H1 (cell line): ENCODE data around the gene NIN.

ENCODE experiments used
- CTCF ChIP-seq, 3 experiments: IDR thresholded peaks; 1 replicate in 2 of 3; 2 replicates in 1 of 3; pipeline versions ENCODE4 v1.5.1 to v1.6.1; 2011; ENCODE audit warnings: low read length in 3 of 3, mild to moderate bottlenecking in 3 of 3, inconsistent platforms in 2 of 3, low read depth in 1 of 3, moderate library complexity in 1 of 3; ENCODE audit not compliant: insufficient read depth in 1 of 3; ENCODE audit errors: control extremely low read depth in 1 of 3
- POLR2A ChIP-seq, 2 experiments: IDR thresholded peaks; 1 replicate in 1 of 2; 2 replicates in 1 of 2; pipeline ENCODE4 v1.6.1; 2011; ENCODE audit warnings: low read depth in 2 of 2, low read length in 2 of 2, mild to moderate bottlenecking in 2 of 2; ENCODE audit errors: control extremely low read depth in 1 of 2
- TAF1 ChIP-seq: IDR thresholded peaks from 2 replicates; pipeline ENCODE4 v1.6.1; 2011; ENCODE audit warnings: mild to moderate bottlenecking, low read depth, low read length

- TF ChIP-seq TAF1, result no peak
- TF ChIP-seq CTCF (IDR thresholded peaks at IDR 0.05; ENCODE audit: control extremely low read depth in 1 of 3, insufficient read depth in 1 of 3, low read depth in 1 of 3, low read length in 3 of 3), result no peak
- no peak for TF ChIP-seq POLR2A (IDR thresholded peaks at IDR 0.05; ENCODE audit: control extremely low read depth in 1 of 2, low read depth in 2 of 2, low read length in 2 of 2)
These were observed 119.9 kb downstream of the NIN start for GRCh38 chr14:50711043-50711442.
